HL-60 (cell line): Measurements from ENCODE around the gene IL1RL1.
A peak's percentile ranks its signal among the peaks of the same experiment; 100 is the strongest.

Experiments
- DNase-seq, 2 experiments: peaks; one replicate each; pipeline ENCODE4 v3.0.0-alpha.2; 2010 to 2020; ENCODE audit warnings: low read depth in 1 of 2, low spot score in 1 of 2
- H3K27ac ChIP-seq: fragments of 250-450 bp; sonication (Bioruptor Pico); replicated peaks from 2 replicates; pipeline ENCODE4 v1.5.1; 2020; ENCODE audit warnings: mild to moderate bottlenecking, moderate library complexity
- H3K27me3 ChIP-seq: fragments of 250-450 bp; sonication (Bioruptor Pico); 2 replicates; pipeline ENCODE4 v1.5.1; 2021; ENCODE audit warnings: mild to moderate bottlenecking, moderate library complexity; ENCODE audit not compliant: insufficient read depth, poor library complexity, severe bottlenecking
- H3K4me3 ChIP-seq: replicated peaks from 2 replicates; pipeline ENCODE4 v1.5.1; 2011; ENCODE audit warnings: mild to moderate bottlenecking, control low read depth, low read length; ENCODE audit not compliant: insufficient read depth
- CTCF ChIP-seq: IDR thresholded peaks from one replicate; pipeline ENCODE4 v1.5.1; 2011; ENCODE audit warnings: low read length, control low read depth, inconsistent platforms; ENCODE audit not compliant: insufficient read depth
- GABPA ChIP-seq: IDR thresholded peaks from 2 replicates; pipeline ENCODE4 v1.6.1; 2012; ENCODE audit warnings: low read depth
- POLR2AphosphoS5 ChIP-seq: IDR thresholded peaks from 2 replicates; pipeline ENCODE4 v1.6.1; 2012; ENCODE audit warnings: low read depth
- SPI1 ChIP-seq: IDR thresholded peaks from 2 replicates; pipeline ENCODE4 v1.6.1; 2012; ENCODE audit warnings: low read depth, mild to moderate bottlenecking, borderline replicate concordance
- TF ChIP-seq, protein P1 (sequence below): IDR thresholded peaks from 2 replicates; pipeline ENCODE4 v1.6.1; 2012; ENCODE audit warnings: low read depth; ENCODE audit not compliant: insufficient replicate concordance

Gene IL1RL1

DNA sequence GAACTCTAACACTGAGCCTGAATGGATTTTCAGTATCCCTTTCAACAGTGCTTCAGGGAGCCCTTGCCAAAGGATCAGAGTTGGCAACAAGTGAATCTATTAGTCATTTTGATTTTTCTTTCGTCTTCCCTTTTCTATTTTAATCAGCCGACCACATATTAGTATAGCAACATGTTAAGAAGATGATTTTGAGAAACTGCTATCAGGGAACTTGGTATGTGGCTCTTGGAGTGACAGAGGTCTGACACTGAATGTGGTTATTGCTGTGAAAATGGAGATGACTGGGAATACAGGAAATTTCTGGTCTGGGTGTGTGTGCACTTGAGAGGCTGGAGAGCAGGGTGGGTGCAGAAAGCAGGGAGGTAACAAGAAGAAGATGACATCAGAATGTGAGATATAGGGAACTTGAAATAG is 28.7 kb upstream of the IL1RL1 start:
- TF ChIP-seq, protein P1, sequence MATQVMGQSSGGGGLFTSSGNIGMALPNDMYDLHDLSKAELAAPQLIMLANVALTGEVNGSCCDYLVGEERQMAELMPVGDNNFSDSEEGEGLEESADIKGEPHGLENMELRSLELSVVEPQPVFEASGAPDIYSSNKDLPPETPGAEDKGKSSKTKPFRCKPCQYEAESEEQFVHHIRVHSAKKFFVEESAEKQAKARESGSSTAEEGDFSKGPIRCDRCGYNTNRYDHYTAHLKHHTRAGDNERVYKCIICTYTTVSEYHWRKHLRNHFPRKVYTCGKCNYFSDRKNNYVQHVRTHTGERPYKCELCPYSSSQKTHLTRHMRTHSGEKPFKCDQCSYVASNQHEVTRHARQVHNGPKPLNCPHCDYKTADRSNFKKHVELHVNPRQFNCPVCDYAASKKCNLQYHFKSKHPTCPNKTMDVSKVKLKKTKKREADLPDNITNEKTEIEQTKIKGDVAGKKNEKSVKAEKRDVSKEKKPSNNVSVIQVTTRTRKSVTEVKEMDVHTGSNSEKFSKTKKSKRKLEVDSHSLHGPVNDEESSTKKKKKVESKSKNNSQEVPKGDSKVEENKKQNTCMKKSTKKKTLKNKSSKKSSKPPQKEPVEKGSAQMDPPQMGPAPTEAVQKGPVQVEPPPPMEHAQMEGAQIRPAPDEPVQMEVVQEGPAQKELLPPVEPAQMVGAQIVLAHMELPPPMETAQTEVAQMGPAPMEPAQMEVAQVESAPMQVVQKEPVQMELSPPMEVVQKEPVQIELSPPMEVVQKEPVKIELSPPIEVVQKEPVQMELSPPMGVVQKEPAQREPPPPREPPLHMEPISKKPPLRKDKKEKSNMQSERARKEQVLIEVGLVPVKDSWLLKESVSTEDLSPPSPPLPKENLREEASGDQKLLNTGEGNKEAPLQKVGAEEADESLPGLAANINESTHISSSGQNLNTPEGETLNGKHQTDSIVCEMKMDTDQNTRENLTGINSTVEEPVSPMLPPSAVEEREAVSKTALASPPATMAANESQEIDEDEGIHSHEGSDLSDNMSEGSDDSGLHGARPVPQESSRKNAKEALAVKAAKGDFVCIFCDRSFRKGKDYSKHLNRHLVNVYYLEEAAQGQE: no peak
- TF ChIP-seq CTCF (no peak), POLR2AphosphoS5 (no peak), GABPA (no peak), SPI1 (no peak)
- no peaks in the 10 kb centered on the region for H3K27me3 ChIP-seq
- no peak for DNase-seq
- H3K4me3 ChIP-seq: no peak overlapping the region
- no peak overlapping the region for H3K27ac ChIP-seq

- DNase-seq: peak in 1 of 2 experiments; percentile 23
- TF ChIP-seq SPI1 (peak; percentile 75), POLR2AphosphoS5 (no peak)
- no peaks in the 10 kb centered on the region for H3K27me3 ChIP-seq
- H3K27ac ChIP-seq: no peak overlapping the region
- H3K4me3 ChIP-seq: no peak overlapping the region
Measured at GRCh38 chr2:102283996-102284395, 27.4 kb upstream of the IL1RL1 start.

GRCh38 chr2:102284611-102285010 is 26.8 kb upstream of the IL1RL1 start:
- TF ChIP-seq GABPA (no peak), CTCF (no peak), SPI1 (no peak), POLR2AphosphoS5 (no peak)
- TF ChIP-seq, protein P1: no peak
- no peak for DNase-seq
- no peak overlapping the region for H3K4me3 ChIP-seq
- no peaks in the 10 kb centered on the region for H3K27me3 ChIP-seq
- no peak overlapping the region for H3K27ac ChIP-seq

- TF ChIP-seq CTCF: no peak
- no peak for TF ChIP-seq SPI1
- TF ChIP-seq, protein P1: no peak
- no peak for TF ChIP-seq GABPA
- TF ChIP-seq POLR2AphosphoS5: no peak
- no peak for DNase-seq
- no peaks in the 10 kb centered on the region for H3K27me3 ChIP-seq
- H3K4me3 ChIP-seq: no peak overlapping the region
- H3K27ac ChIP-seq: no peak overlapping the region
Measured at GRCh38 chr2:102285368-102285767, 26.0 kb upstream of the IL1RL1 start.
